Measurements from ENCODE around the gene NCAN.
"Not testable (repeated sequence)": the region's sequence is repeated elsewhere in the genome, so short reads cannot be mapped to it uniquely, and the experiment has no call there.

The NCAN gene

GRCh38 chr19:19224852-19225494 is 13.2 kb downstream of the NCAN start:
- DNase-seq (ENCODE audit: low read depth), result peak; percentile 47

GRCh38 chr19:19226204-19226603 is 14.4 kb downstream of the NCAN start:
- DNase-seq (ENCODE audit: low read depth), result no peak

GRCh38 chr19:19226663-19227062 is 14.9 kb downstream of the NCAN start:
- no peak for DNase-seq (ENCODE audit: low read depth)

- no peak for DNase-seq (ENCODE audit: low read depth)
Observed at GRCh38 chr19:19227217-19227616, 15.5 kb downstream of the NCAN start.

GRCh38 chr19:19229701-19230100 is 17.9 kb downstream of the NCAN start:
- DNase-seq (ENCODE audit: low read depth), result no peak

GRCh38 chr19:19230999-19231398 is 19.2 kb downstream of the NCAN start:
- DNase-seq (ENCODE audit: low read depth), result no peak

- DNase-seq (ENCODE audit: low read depth), result no peak
Observed at GRCh38 chr19:19232261-19232721, 20.5 kb downstream of the NCAN start.

GRCh38 chr19:19234220-19234816 is 22.6 kb downstream of the NCAN start:
- DNase-seq (ENCODE audit: low read depth), result no peak

GRCh38 chr19:19236173-19236572 is 24.4 kb downstream of the NCAN start:
- no peak for DNase-seq (ENCODE audit: low read depth)

- DNase-seq (ENCODE audit: low read depth), result no peak
Observed at GRCh38 chr19:19238126-19238894, 26.6 kb downstream of the NCAN start.

- DNase-seq (ENCODE audit: low read depth), result no peak
Observed at GRCh38 chr19:19239675-19240074, 27.9 kb downstream of the NCAN start.

GRCh38 chr19:19240476-19240875 is 28.7 kb downstream of the NCAN start:
- DNase-seq (ENCODE audit: low read depth), result no peak

GRCh38 chr19:19250196-19250801 is 38.5 kb downstream of the NCAN start:
- DNase-seq (ENCODE audit: low read depth), result no peak

GRCh38 chr19:19253409-19253808 is 41.7 kb downstream of the NCAN start:
- DNase-seq (ENCODE audit: low read depth), result not testable (repeated sequence)

GRCh38 chr19:19256072-19256969 is 44.6 kb downstream of the NCAN start:
- DNase-seq (ENCODE audit: low read depth), result no peak

GRCh38 chr19:19257137-19257536 is 45.4 kb downstream of the NCAN start:
- DNase-seq (ENCODE audit: low read depth), result no peak

- no peak for DNase-seq (ENCODE audit: low read depth)
Observed at GRCh38 chr19:19257836-19258588, 46.3 kb downstream of the NCAN start.

- DNase-seq (ENCODE audit: low read depth), result no peak
Observed at GRCh38 chr19:19258589-19259338, 47.0 kb downstream of the NCAN start.

GRCh38 chr19:19259741-19260140 is 48.0 kb downstream of the NCAN start:
- DNase-seq (ENCODE audit: low read depth), result no peak
